GM23338 (cell line): ENCODE results near the gene KCTD18. TPM values are rescaled to one million over a fixed set of nuclear protein-coding genes. Genes with fewer than 3 reads are reported as not detected.

ENCODE experiments used
- ATAC-seq: fragments of 200-7000 bp; cut with Tn5 transposase; 3 replicates; pipeline ENCODE4 v1.9.1; 2020
- DNase-seq: peaks from one replicate; pipeline ENCODE4 v3.0.0-alpha.2; 2015; ENCODE audit warnings: low spot score
- H2AFZ ChIP-seq: fragments of 200-600 bp; sonication (generic); 2 replicates; pipeline ENCODE4 v1.8.0; 2016; ENCODE audit warnings: antibody characterized with exemption, mild to moderate bottlenecking, moderate library complexity
- H3F3A ChIP-seq: fragments of 200-600 bp; sonication (generic); replicated peaks from 2 replicates; pipeline ENCODE4 v1.8.0; 2017; ENCODE audit warnings: antibody characterized with exemption, mixed run types, low read depth
- H3K27ac ChIP-seq: fragments of 200-600 bp; sonication (generic); 2 replicates; pipeline ENCODE4 v1.6.1; 2016; ENCODE audit warnings: low read depth
- H3K27me3 ChIP-seq: fragments of 200-600 bp; sonication (generic); 2 replicates; pipeline ENCODE4 v1.8.0; 2016; ENCODE audit warnings: mild to moderate bottlenecking, mixed run types, moderate library complexity; ENCODE audit not compliant: insufficient read depth
- H3K36me3 ChIP-seq: fragments of 200-600 bp; sonication (generic); 2 replicates; pipeline ENCODE4 v1.8.0; 2016; ENCODE audit warnings: mild to moderate bottlenecking; ENCODE audit not compliant: insufficient read depth
- H3K4me1 ChIP-seq: fragments of 200-600 bp; sonication (generic); 2 replicates; pipeline ENCODE4 v1.8.0; 2016; ENCODE audit warnings: mild to moderate bottlenecking, moderate library complexity; ENCODE audit not compliant: insufficient read depth
- H3K4me2 ChIP-seq: fragments of 200-600 bp; sonication (generic); 2 replicates; pipeline ENCODE4 v1.7.1; 2017; ENCODE audit warnings: mixed run types
- H3K4me3 ChIP-seq: fragments of 200-600 bp; sonication (generic); 2 replicates; pipeline ENCODE4 v1.6.1; 2016; ENCODE audit warnings: mixed run types
- H3K79me2 ChIP-seq: fragments of 200-600 bp; sonication (generic); replicated peaks from 2 replicates; pipeline ENCODE4 v1.8.0; 2017; ENCODE audit warnings: mild to moderate bottlenecking; ENCODE audit not compliant: insufficient read depth
- H3K9me2 ChIP-seq: fragments of 200-600 bp; sonication (generic); 2 replicates; pipeline ENCODE4 v1.8.0; 2017; ENCODE audit not compliant: insufficient read depth
- H4K20me1 ChIP-seq: fragments of 200-600 bp; sonication (generic); replicated peaks from 2 replicates; pipeline ENCODE4 v1.8.0; 2017; ENCODE audit warnings: mild to moderate bottlenecking; ENCODE audit not compliant: insufficient read depth
- H3K27ac Mint-ChIP-seq: 2 replicates; pipeline ENCODE4 v1.8.0; 2020; ENCODE audit warnings: inconsistent platforms, mild to moderate bottlenecking, moderate library complexity, mixed read lengths
- H3K27me3 Mint-ChIP-seq: 3 replicates; pipeline ENCODE4 v1.8.0; 2022; ENCODE audit warnings: low read depth, mild to moderate bottlenecking, moderate library complexity, mixed read lengths, inconsistent platforms; ENCODE audit not compliant: insufficient read depth, poor library complexity
- H3K36me3 Mint-ChIP-seq: 3 replicates; pipeline ENCODE4 v1.8.0; 2021; ENCODE audit warnings: low read depth, mild to moderate bottlenecking, inconsistent platforms, moderate library complexity, mixed read lengths
- H3K4me1 Mint-ChIP-seq: 3 replicates; pipeline ENCODE4 v1.8.0; 2020; ENCODE audit warnings: mild to moderate bottlenecking, inconsistent platforms, mixed read lengths
- H3K4me3 Mint-ChIP-seq: 3 replicates; pipeline ENCODE4 v1.8.0; 2021; ENCODE audit warnings: moderate library complexity, mild to moderate bottlenecking, inconsistent platforms, mixed read lengths
- H3K9me3 Mint-ChIP-seq: 3 replicates; pipeline ENCODE4 v1.8.0; 2020; ENCODE audit warnings: moderate library complexity, mild to moderate bottlenecking, inconsistent platforms, mixed read lengths
- CREB1 ChIP-seq: fragments of 250-450 bp; sonication (Bioruptor Pico); IDR thresholded peaks from 2 replicates; pipeline ENCODE4 v1.5.0; 2020; ENCODE audit warnings: low read depth, mild to moderate bottlenecking, moderate library complexity
- ETS1 ChIP-seq: IDR thresholded peaks from 2 replicates; pipeline ENCODE4 v1.6.1; 2016; ENCODE audit warnings: antibody characterized with exemption
- EZH2 ChIP-seq: fragments of 200-600 bp; sonication (generic); IDR thresholded peaks from one replicate; pipeline ENCODE4 v1.8.0; 2017; ENCODE audit warnings: antibody characterized with exemption, mild to moderate bottlenecking, low read depth; ENCODE audit not compliant: unreplicated experiment
- EZH2phosphoT487 ChIP-seq: fragments of 200-600 bp; sonication (generic); IDR thresholded peaks from one replicate; pipeline ENCODE4 v1.8.1; 2018; ENCODE audit warnings: antibody characterized with exemption; ENCODE audit not compliant: unreplicated experiment
- JUNB ChIP-seq: IDR thresholded peaks from one replicate; pipeline ENCODE4 v1.6.1; 2016; ENCODE audit warnings: antibody characterized with exemption; ENCODE audit not compliant: unreplicated experiment
- NANOG ChIP-seq: IDR thresholded peaks from 2 replicates; pipeline ENCODE4 v1.6.1; 2016; ENCODE audit warnings: antibody characterized with exemption, borderline replicate concordance
- POLR2AphosphoS5 ChIP-seq: IDR thresholded peaks from 2 replicates; pipeline ENCODE4 v1.6.1; 2016; ENCODE audit warnings: antibody characterized with exemption, low read depth
- STAT1 ChIP-seq: IDR thresholded peaks from one replicate; pipeline ENCODE4 v1.6.1; 2016; ENCODE audit warnings: antibody characterized with exemption; ENCODE audit not compliant: unreplicated experiment
- ZNF114 ChIP-seq: fragments of 250-450 bp; sonication (Bioruptor Pico); IDR thresholded peaks from 2 replicates; pipeline ENCODE4 v1.5.0; 2020; ENCODE audit warnings: mild to moderate bottlenecking, moderate library complexity
- ZNF331 ChIP-seq: fragments of 250-450 bp; sonication (Bioruptor Pico); IDR thresholded peaks from 2 replicates; pipeline ENCODE4 v1.5.0; 2020; ENCODE audit warnings: low read depth, mild to moderate bottlenecking, moderate library complexity
- long read RNA-seq: library from polyadenylated mRNA; unstranded; transcript quantifications from one replicate; pipeline ENCODE4 v2.0.0, GENCODE V29; 2020; ENCODE audit not compliant: unreplicated experiment
- polyA plus RNA-seq: library from polyadenylated mRNA; unstranded; fragments of >200 nt; fragmentation: Nextera tagmentation; extraction: Ambion mirVana; gene quantifications from 2 replicates; pipeline ENCODE4 v1.2.1, GENCODE V29; 2016
- total RNA-seq: library from RNA; depleted of rRNA; stranded (reverse); fragments of >200 nt; shearing (Covaris generic); gene quantifications from 2 replicates; pipeline ENCODE4 v1.2.3, GENCODE V29; 2014; rRNA removed
- TF ChIP-seq, protein P1 (sequence below): IDR thresholded peaks from one replicate; pipeline ENCODE4 v1.6.1; 2018; ENCODE audit warnings: antibody characterized with exemption; ENCODE audit not compliant: unreplicated experiment
- TF ChIP-seq, protein P2 (sequence below), 2 experiments: fragments of 200-600 bp in 1 of 2; sonication (generic) in 1 of 2; conservative IDR thresholded peaks; 2 replicates each; pipeline versions ENCODE4 v1.5.1 to v1.6.1; 2016 to 2017; ENCODE audit warnings: antibody characterized with exemption in 2 of 2, low read depth in 2 of 2, mild to moderate bottlenecking in 2 of 2, moderate library complexity in 1 of 2
- TF ChIP-seq, protein P3 (sequence below): fragments of 250-450 bp; sonication (Bioruptor Pico); IDR thresholded peaks from 2 replicates; pipeline ENCODE4 v1.5.0; 2020; ENCODE audit warnings: mild to moderate bottlenecking, moderate library complexity

The KCTD18 gene
- total RNA-seq = 2.0 and 4.7 TPM in 2 replicates
- 2.0 and 3.3 TPM in 2 replicates for polyA plus RNA-seq
- long read RNA-seq, partial matches to known transcripts = 1 of 5 reads
- long read RNA-seq, other reads (novel, unspliced or antisense) = 1 of 5 reads

- DNase-seq (peak; percentile 90), ATAC-seq (peak; percentile 96)
- H3K36me3 Mint-ChIP-seq = no peaks in the 10 kb centered on the region; the same call in 2 of the 3 replicates
- Histone ChIP-seq H2AFZ (peak within 1 kb of the TSS; percentile 97), H3K27ac (no peak within 1 kb of the TSS; the same call in 1 of the 2 replicates), H3K9me2 (no peaks in the 10 kb centered on the region), H3K36me3 (no peaks in the 10 kb centered on the region), H3K79me2 (no peaks in the 10 kb centered on the region), H3K27me3 (no peaks in the 10 kb centered on the region), H3K4me1 (peaks cover 16% of the 10 kb centered on the region; the same call in 1 of the 2 replicates), H3K4me2 (peak within 1 kb of the TSS; percentile 100), H3K4me3 (peak within 1 kb of the TSS; percentile 78), H3F3A (0 out of 2 replicates have a peak, but pooled peaks cover 5% of the 10 kb centered on the region), H4K20me1 (no peaks in the 10 kb centered on the region)
- TF ChIP-seq EZH2phosphoT487 = no peak
- TF ChIP-seq, protein P1, sequence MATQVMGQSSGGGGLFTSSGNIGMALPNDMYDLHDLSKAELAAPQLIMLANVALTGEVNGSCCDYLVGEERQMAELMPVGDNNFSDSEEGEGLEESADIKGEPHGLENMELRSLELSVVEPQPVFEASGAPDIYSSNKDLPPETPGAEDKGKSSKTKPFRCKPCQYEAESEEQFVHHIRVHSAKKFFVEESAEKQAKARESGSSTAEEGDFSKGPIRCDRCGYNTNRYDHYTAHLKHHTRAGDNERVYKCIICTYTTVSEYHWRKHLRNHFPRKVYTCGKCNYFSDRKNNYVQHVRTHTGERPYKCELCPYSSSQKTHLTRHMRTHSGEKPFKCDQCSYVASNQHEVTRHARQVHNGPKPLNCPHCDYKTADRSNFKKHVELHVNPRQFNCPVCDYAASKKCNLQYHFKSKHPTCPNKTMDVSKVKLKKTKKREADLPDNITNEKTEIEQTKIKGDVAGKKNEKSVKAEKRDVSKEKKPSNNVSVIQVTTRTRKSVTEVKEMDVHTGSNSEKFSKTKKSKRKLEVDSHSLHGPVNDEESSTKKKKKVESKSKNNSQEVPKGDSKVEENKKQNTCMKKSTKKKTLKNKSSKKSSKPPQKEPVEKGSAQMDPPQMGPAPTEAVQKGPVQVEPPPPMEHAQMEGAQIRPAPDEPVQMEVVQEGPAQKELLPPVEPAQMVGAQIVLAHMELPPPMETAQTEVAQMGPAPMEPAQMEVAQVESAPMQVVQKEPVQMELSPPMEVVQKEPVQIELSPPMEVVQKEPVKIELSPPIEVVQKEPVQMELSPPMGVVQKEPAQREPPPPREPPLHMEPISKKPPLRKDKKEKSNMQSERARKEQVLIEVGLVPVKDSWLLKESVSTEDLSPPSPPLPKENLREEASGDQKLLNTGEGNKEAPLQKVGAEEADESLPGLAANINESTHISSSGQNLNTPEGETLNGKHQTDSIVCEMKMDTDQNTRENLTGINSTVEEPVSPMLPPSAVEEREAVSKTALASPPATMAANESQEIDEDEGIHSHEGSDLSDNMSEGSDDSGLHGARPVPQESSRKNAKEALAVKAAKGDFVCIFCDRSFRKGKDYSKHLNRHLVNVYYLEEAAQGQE = no peak
- TF ChIP-seq, protein P2, sequence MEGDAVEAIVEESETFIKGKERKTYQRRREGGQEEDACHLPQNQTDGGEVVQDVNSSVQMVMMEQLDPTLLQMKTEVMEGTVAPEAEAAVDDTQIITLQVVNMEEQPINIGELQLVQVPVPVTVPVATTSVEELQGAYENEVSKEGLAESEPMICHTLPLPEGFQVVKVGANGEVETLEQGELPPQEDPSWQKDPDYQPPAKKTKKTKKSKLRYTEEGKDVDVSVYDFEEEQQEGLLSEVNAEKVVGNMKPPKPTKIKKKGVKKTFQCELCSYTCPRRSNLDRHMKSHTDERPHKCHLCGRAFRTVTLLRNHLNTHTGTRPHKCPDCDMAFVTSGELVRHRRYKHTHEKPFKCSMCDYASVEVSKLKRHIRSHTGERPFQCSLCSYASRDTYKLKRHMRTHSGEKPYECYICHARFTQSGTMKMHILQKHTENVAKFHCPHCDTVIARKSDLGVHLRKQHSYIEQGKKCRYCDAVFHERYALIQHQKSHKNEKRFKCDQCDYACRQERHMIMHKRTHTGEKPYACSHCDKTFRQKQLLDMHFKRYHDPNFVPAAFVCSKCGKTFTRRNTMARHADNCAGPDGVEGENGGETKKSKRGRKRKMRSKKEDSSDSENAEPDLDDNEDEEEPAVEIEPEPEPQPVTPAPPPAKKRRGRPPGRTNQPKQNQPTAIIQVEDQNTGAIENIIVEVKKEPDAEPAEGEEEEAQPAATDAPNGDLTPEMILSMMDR (conservative IDR thresholded peaks at IDR 0.05; ENCODE audit: low read depth in 2 of 2) = peak; percentile 64 to 83
- TF ChIP-seq ZNF114 = no peak
- peak; percentile 50 for TF ChIP-seq POLR2AphosphoS5
- TF ChIP-seq EZH2 = no peak
- no peak for TF ChIP-seq ZNF331 (CRISPR knock-in tag)
- TF ChIP-seq, protein P3, sequence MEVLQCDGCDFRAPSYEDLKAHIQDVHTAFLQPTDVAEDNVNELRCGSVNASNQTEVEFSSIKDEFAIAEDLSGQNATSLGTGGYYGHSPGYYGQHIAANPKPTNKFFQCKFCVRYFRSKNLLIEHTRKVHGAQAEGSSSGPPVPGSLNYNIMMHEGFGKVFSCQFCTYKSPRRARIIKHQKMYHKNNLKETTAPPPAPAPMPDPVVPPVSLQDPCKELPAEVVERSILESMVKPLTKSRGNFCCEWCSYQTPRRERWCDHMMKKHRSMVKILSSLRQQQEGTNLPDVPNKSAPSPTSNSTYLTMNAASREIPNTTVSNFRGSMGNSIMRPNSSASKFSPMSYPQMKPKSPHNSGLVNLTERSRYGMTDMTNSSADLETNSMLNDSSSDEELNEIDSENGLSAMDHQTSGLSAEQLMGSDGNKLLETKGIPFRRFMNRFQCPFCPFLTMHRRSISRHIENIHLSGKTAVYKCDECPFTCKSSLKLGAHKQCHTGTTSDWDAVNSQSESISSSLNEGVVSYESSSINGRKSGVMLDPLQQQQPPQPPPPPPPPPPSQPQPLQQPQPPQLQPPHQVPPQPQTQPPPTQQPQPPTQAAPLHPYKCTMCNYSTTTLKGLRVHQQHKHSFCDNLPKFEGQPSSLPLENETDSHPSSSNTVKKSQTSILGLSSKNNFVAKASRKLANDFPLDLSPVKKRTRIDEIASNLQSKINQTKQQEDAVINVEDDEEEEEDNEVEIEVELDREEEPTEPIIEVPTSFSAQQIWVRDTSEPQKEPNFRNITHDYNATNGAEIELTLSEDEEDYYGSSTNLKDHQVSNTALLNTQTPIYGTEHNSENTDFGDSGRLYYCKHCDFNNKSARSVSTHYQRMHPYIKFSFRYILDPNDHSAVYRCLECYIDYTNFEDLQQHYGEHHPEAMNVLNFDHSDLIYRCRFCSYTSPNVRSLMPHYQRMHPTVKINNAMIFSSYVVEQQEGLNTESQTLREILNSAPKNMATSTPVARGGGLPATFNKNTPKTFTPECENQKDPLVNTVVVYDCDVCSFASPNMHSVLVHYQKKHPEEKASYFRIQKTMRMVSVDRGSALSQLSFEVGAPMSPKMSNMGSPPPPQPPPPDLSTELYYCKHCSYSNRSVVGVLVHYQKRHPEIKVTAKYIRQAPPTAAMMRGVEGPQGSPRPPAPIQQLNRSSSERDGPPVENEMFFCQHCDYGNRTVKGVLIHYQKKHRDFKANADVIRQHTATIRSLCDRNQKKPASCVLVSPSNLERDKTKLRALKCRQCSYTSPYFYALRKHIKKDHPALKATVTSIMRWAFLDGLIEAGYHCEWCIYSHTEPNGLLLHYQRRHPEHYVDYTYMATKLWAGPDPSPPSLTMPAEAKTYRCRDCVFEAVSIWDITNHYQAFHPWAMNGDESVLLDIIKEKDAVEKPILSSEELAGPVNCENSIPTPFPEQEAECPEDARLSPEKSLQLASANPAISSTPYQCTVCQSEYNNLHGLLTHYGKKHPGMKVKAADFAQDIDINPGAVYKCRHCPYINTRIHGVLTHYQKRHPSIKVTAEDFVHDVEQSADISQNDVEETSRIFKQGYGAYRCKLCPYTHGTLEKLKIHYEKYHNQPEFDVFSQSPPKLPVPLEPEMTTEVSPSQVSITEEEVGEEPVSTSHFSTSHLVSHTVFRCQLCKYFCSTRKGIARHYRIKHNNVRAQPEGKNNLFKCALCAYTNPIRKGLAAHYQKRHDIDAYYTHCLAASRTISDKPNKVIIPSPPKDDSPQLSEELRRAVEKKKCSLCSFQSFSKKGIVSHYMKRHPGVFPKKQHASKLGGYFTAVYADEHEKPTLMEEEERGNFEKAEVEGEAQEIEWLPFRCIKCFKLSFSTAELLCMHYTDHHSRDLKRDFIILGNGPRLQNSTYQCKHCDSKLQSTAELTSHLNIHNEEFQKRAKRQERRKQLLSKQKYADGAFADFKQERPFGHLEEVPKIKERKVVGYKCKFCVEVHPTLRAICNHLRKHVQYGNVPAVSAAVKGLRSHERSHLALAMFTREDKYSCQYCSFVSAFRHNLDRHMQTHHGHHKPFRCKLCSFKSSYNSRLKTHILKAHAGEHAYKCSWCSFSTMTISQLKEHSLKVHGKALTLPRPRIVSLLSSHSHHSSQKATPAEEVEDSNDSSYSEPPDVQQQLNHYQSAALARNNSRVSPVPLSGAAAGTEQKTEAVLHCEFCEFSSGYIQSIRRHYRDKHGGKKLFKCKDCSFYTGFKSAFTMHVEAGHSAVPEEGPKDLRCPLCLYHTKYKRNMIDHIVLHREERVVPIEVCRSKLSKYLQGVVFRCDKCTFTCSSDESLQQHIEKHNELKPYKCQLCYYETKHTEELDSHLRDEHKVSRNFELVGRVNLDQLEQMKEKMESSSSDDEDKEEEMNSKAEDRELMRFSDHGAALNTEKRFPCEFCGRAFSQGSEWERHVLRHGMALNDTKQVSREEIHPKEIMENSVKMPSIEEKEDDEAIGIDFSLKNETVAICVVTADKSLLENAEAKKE = no peak
- TF ChIP-seq JUNB = no peak
- no peak for TF ChIP-seq ETS1
- no peak for TF ChIP-seq STAT1
- peak; percentile 30; the same call in 1 of the 2 replicates for TF ChIP-seq CREB1
- TF ChIP-seq NANOG = no peak
- H3K4me3 Mint-ChIP-seq = peak within 1 kb of the TSS; percentile 81
- no peaks in the 10 kb centered on the region for H3K9me3 Mint-ChIP-seq
- peak within 1 kb of the TSS; percentile 9; the same call in 1 of the 2 replicates for H3K27ac Mint-ChIP-seq
- H3K4me1 Mint-ChIP-seq = peaks cover 7% of the 10 kb centered on the region
- H3K27me3 Mint-ChIP-seq = peaks cover 2% of the 10 kb centered on the region
Measured at GRCh38 chr2:200509612-200510433, at the start of gene KCTD18. Gene KCTD18 (minus strand): TSS chr2:200510068. CDS start chr2:200507016, 3,052 bp downstream.
